Uterus (tissue), 2 donors: ENCODE data around the gene EIF3M.

ENCODE experiments used
- POLR2A ChIP-seq, 2 donors: fragments of 450-650 bp; IDR thresholded peaks; one replicate each; pipeline ENCODE4 v1.6.1; 2016; ENCODE audit warnings: antibody characterized with exemption in 2 of 2, mild to moderate bottlenecking in 1 of 2, moderate library complexity in 1 of 2
- TF ChIP-seq, protein P1 (sequence below), 4 experiments: fragments of 200-600 bp in 2 of 4; fragments of 450-650 bp in 2 of 4; sonication (generic) in 2 of 4; IDR thresholded peaks; one replicate each; pipeline ENCODE4 v1.5.1; 2016 to 2019; ENCODE audit warnings: antibody characterized with exemption in 4 of 4, mild to moderate bottlenecking in 2 of 4, moderate library complexity in 1 of 4

DNA sequence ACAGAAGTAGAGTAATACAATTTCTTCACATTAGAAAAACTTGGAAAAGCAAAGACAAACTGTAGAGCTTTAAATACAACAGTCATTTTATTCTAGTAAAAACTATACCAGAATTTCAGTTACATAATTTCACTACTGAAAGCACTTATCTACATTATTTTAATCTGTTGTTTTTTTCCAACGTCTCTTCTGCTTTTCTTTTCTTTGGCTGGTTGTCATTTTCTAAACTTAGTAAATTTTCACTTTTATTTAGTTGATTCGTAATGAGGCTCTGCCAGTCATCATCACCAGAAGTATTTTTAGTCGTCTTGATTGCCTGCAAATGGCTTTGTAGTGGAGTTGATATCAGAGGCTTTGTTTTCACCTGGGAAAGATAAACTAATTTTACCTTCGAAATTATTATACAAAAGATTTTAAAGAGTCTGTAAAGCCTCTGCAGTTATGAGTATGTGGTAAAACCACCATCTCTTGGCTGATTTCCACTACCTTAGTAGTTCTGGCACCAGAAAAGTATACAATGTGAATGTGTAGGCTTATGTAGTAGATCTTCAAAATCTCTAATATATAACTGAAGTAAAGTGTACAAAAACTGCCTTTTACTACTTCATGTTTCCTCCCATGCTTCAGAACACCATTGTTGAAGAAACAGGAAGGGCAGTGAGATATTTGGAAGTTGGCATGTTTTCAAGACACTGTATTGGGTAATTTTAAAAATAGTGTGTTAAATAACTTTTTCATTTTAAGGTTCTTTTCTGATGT, 19.2 kb downstream of the EIF3M start:
- TF ChIP-seq, protein P1, sequence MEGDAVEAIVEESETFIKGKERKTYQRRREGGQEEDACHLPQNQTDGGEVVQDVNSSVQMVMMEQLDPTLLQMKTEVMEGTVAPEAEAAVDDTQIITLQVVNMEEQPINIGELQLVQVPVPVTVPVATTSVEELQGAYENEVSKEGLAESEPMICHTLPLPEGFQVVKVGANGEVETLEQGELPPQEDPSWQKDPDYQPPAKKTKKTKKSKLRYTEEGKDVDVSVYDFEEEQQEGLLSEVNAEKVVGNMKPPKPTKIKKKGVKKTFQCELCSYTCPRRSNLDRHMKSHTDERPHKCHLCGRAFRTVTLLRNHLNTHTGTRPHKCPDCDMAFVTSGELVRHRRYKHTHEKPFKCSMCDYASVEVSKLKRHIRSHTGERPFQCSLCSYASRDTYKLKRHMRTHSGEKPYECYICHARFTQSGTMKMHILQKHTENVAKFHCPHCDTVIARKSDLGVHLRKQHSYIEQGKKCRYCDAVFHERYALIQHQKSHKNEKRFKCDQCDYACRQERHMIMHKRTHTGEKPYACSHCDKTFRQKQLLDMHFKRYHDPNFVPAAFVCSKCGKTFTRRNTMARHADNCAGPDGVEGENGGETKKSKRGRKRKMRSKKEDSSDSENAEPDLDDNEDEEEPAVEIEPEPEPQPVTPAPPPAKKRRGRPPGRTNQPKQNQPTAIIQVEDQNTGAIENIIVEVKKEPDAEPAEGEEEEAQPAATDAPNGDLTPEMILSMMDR (IDR thresholded peaks at IDR 0.05) = no peak
- no peak for TF ChIP-seq POLR2A (IDR thresholded peaks at IDR 0.05)
